B cell (primary cell): ENCODE measurements around the gene TMTC3.

Source experiments
- CTCF ChIP-seq: fragments of 200-600 bp; IDR thresholded peaks from one replicate; pipeline ENCODE4 v1.8.0; 2022; ENCODE audit warnings: antibody characterized with exemption, mild to moderate bottlenecking
- EZH2 ChIP-seq: IDR thresholded peaks from 2 replicates; pipeline ENCODE4 v1.6.1; 2012; ENCODE audit warnings: borderline replicate concordance, low read depth, mild to moderate bottlenecking, moderate library complexity, low read length; ENCODE audit not compliant: insufficient read depth, poor library complexity, severe bottlenecking

DNA sequence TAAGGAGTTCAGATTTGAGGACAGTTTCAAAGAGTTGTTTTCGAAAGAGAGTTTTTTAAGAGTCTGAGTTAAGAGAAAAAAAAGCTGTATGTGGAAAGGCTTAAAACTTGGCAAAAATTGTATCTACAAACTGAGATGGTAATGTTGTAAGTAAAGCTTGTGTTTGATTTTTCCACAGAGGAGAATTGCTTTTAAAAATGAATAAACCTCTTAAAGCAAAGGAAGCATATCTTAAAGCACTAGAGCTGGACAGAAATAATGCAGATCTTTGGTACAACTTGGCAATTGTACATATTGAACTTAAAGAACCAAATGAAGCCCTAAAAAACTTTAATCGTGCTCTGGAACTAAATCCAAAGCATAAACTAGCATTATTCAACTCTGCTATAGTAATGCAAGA, 50.3 kb downstream of the TMTC3 start:
- TF ChIP-seq CTCF (no peak), EZH2 (no peak)
